Adipocyte (in vitro differentiated cells): Measurements from ENCODE around the gene PSORS1C1.
"Not testable (repeated sequence)": the region's sequence is repeated elsewhere in the genome, so short reads cannot be mapped to it uniquely, and the experiment has no call there.

ENCODE experiments used
- DNase-seq: peaks from one replicate; pipeline ENCODE4 v3.0.0-alpha.2; 2015; ENCODE audit warnings: low read depth
- H3K27me3 ChIP-seq: replicated peaks from 2 replicates; pipeline ENCODE4 v1.7.0; 2013; ENCODE audit warnings: mild to moderate bottlenecking, low read length, moderate library complexity; ENCODE audit not compliant: control insufficient read depth, insufficient read depth
- H3K36me3 ChIP-seq: 2 replicates; pipeline ENCODE4 v1.7.0; 2013; ENCODE audit warnings: low read length, mild to moderate bottlenecking, moderate library complexity; ENCODE audit not compliant: control insufficient read depth, insufficient read depth, severe bottlenecking
- H3K4me1 ChIP-seq: 2 replicates; pipeline ENCODE4 v1.7.0; 2013; ENCODE audit warnings: mild to moderate bottlenecking, low read length, moderate library complexity; ENCODE audit not compliant: control insufficient read depth, insufficient read depth
- H3K4me3 ChIP-seq: 2 replicates; pipeline ENCODE4 v1.7.0; 2013; ENCODE audit warnings: mild to moderate bottlenecking, low read length, moderate library complexity
- H3K9ac ChIP-seq: 2 replicates; pipeline ENCODE4 v1.7.0; 2013; ENCODE audit warnings: mild to moderate bottlenecking, low read length, moderate library complexity
- H3K9me3 ChIP-seq: 2 replicates; pipeline ENCODE4 v1.7.0; 2013; ENCODE audit warnings: mild to moderate bottlenecking, low read length, moderate library complexity; ENCODE audit not compliant: control insufficient read depth

PSORS1C1 gene

GRCh38 chr6:31162463-31163165 lies 48.0 kb downstream of the PSORS1C1 start:
- Histone ChIP-seq H3K4me1 (peaks cover 6% of the 10 kb centered on the region), H3K9me3 (no peaks in the 10 kb centered on the region), H3K4me3 (no peak overlapping the region), H3K9ac (no peak overlapping the region), H3K36me3 (no peaks in the 10 kb centered on the region), H3K27me3 (no peaks in the 10 kb centered on the region)
- no peak for DNase-seq

- peaks cover 3% of the 10 kb centered on the region for H3K4me1 ChIP-seq
- DNase-seq: no peak
- H3K4me3 ChIP-seq: no peak overlapping the region
Observed at GRCh38 chr6:31163922-31164321, 49.3 kb downstream of the PSORS1C1 start.

GRCh38 chr6:31164475-31165063 lies 50.0 kb downstream of the PSORS1C1 start:
- H3K4me3 ChIP-seq, H3K36me3 ChIP-seq, H3K4me1 ChIP-seq, H3K9me3 ChIP-seq, DNase-seq, H3K9ac ChIP-seq, H3K27me3 ChIP-seq: not testable (repeated sequence)

More at GRCh38 chr6:31163922-31164321, 49.3 kb downstream of the PSORS1C1 start:
- H3K9me3 ChIP-seq: no peaks in the 10 kb centered on the region
- H3K9ac ChIP-seq: no peak overlapping the region
- H3K27me3 ChIP-seq: no peaks in the 10 kb centered on the region
- H3K36me3 ChIP-seq: no peaks in the 10 kb centered on the region

- H3K9me3 ChIP-seq, H3K9ac ChIP-seq, H3K4me3 ChIP-seq, DNase-seq, H3K36me3 ChIP-seq, H3K27me3 ChIP-seq, H3K4me1 ChIP-seq: not testable (repeated sequence)
Observed at GRCh38 chr6:31165064-31165832, 50.6 kb downstream of the PSORS1C1 start.

- no peak for DNase-seq
- Histone ChIP-seq H3K36me3 (no peaks in the 10 kb centered on the region), H3K9ac (no peak overlapping the region), H3K27me3 (no peaks in the 10 kb centered on the region), H3K9me3 (no peaks in the 10 kb centered on the region), H3K4me1 (no peaks in the 10 kb centered on the region), H3K4me3 (no peak overlapping the region)
Observed at GRCh38 chr6:31165986-31166385, 51.4 kb downstream of the PSORS1C1 start.

GRCh38 chr6:31168606-31169005 lies 54.0 kb downstream of the PSORS1C1 start:
- no peak for DNase-seq
- no peaks in the 10 kb centered on the region for H3K27me3 ChIP-seq
- H3K4me1 ChIP-seq: no peaks in the 10 kb centered on the region
- no peaks in the 10 kb centered on the region for H3K9me3 ChIP-seq
- H3K4me3 ChIP-seq: no peak overlapping the region
- H3K36me3 ChIP-seq: no peaks in the 10 kb centered on the region
- H3K9ac ChIP-seq: no peak overlapping the region

- Histone ChIP-seq H3K4me1 (no peaks in the 10 kb centered on the region), H3K9ac (no peak overlapping the region), H3K9me3 (no peaks in the 10 kb centered on the region), H3K4me3 (no peak overlapping the region), H3K36me3 (no peaks in the 10 kb centered on the region), H3K27me3 (no peaks in the 10 kb centered on the region)
- DNase-seq: no peak
Observed at GRCh38 chr6:31169123-31169857, 54.7 kb downstream of the PSORS1C1 start.

- H3K9me3 ChIP-seq, DNase-seq, H3K9ac ChIP-seq, H3K27me3 ChIP-seq, H3K36me3 ChIP-seq, H3K4me3 ChIP-seq, H3K4me1 ChIP-seq: not testable (repeated sequence)
Observed at GRCh38 chr6:31169858-31170599, 55.4 kb downstream of the PSORS1C1 start.

GRCh38 chr6:31170600-31170881 lies 55.9 kb downstream of the PSORS1C1 start, which contains the start of gene POU5F1:
Gene POU5F1 (minus strand): TSS chr6:31170682. CDS start chr6:31170620, 62 bp downstream.
- no peak within 1 kb of the TSS for H3K4me3 ChIP-seq
- H3K36me3 ChIP-seq: no peaks in the 10 kb centered on the region
- H3K9me3 ChIP-seq: no peaks in the 10 kb centered on the region
- DNase-seq: no peak
- H3K4me1 ChIP-seq: peaks cover 3% of the 10 kb centered on the region
- no peak within 1 kb of the TSS for H3K9ac ChIP-seq
- no peaks in the 10 kb centered on the region for H3K27me3 ChIP-seq

- DNase-seq: no peak
- Histone ChIP-seq H3K4me1 (peaks cover 9% of the 10 kb centered on the region), H3K27me3 (no peaks in the 10 kb centered on the region), H3K4me3 (no peak overlapping the region), H3K9me3 (no peaks in the 10 kb centered on the region), H3K9ac (no peak overlapping the region), H3K36me3 (no peaks in the 10 kb centered on the region)
Observed at GRCh38 chr6:31170987-31171671, 56.5 kb downstream of the PSORS1C1 start.
